B cell (primary cell): ENCODE data around the gene POFUT2. TPM values are rescaled to one million over a fixed set of nuclear protein-coding genes. Genes with fewer than 3 reads are reported as not detected.

Experiments
- ATAC-seq: fragments of 200-7000 bp; cut with Tn5 transposase; one replicate; pipeline ENCODE4 v1.10.0; 2021; ENCODE audit warnings: low read depth, mild to moderate bottlenecking, moderate number of reproducible peaks, moderate library complexity
- CTCF ChIA-PET: fragments of 350-600 bp; sonication (Branson Sonifier 250); formaldehyde crosslinking; loops from one replicate; lab custom pipeline; 2021; ENCODE audit warnings: antibody characterized with exemption, inconsistent platforms; lab: Charles Lee
- POLR2A ChIA-PET: fragments of 350-600 bp; sonication (Branson Sonifier 250); formaldehyde crosslinking; loops from one replicate; lab custom pipeline; 2021; ENCODE audit warnings: antibody characterized with exemption; lab: Charles Lee
- DNase-seq: peaks from one replicate; pipeline ENCODE4 v3.0.0; 2013
- H2AFZ ChIP-seq: 2 replicates; pipeline ENCODE4 v1.6.1; 2012; ENCODE audit warnings: mild to moderate bottlenecking, low read depth, low read length; ENCODE audit not compliant: insufficient read depth, poor library complexity, severe bottlenecking
- H3K27ac ChIP-seq, 2 donors: 1 replicate in 1 of 2; 2 replicates in 1 of 2; pipeline ENCODE4 v1.5.1; 2012 to 2013; ENCODE audit warnings: low read length in 2 of 2, mild to moderate bottlenecking in 2 of 2, moderate library complexity in 1 of 2
- H3K27me3 ChIP-seq, 4 experiments: fragments of 200-600 bp in 1 of 4; sonication (generic) in 1 of 4; replicated peaks in 1 of 4; 1 replicate in 2 of 4; 2 replicates in 2 of 4; pipeline versions ENCODE4 v1.6.1 to v1.7.0; 2013 to 2016; ENCODE audit warnings: low read length in 3 of 4, mild to moderate bottlenecking in 2 of 4, mixed read lengths in 1 of 4, moderate library complexity in 1 of 4; ENCODE audit not compliant: insufficient read depth in 4 of 4, control insufficient read depth in 3 of 4; ENCODE audit errors: control extremely low read depth in 1 of 4
- H3K36me3 ChIP-seq, 2 experiments: replicated peaks in 1 of 2; 1 replicate in 1 of 2; 2 replicates in 1 of 2; pipeline versions ENCODE4 v1.6.1 to v1.7.1; 2013; ENCODE audit warnings: low read length in 1 of 2; ENCODE audit not compliant: insufficient read depth in 2 of 2, control insufficient read depth in 1 of 2; ENCODE audit errors: control extremely low read depth in 1 of 2, extremely low read depth in 1 of 2
- H3K4me1 ChIP-seq, 2 donors: fragments of 200-600 bp in 1 of 2; sonication (generic) in 1 of 2; 1 replicate in 1 of 2; 2 replicates in 1 of 2; pipeline versions ENCODE4 v1.5.1 to v1.6.1; 2013 to 2017; ENCODE audit warnings: low read length in 2 of 2; ENCODE audit not compliant: control insufficient read depth in 2 of 2, insufficient read depth in 2 of 2
- H3K4me2 ChIP-seq: replicated peaks from 2 replicates; pipeline ENCODE3; 2012; ENCODE audit warnings: mild to moderate bottlenecking, low read depth, low read length; ENCODE audit not compliant: poor library complexity, severe bottlenecking
- H3K4me3 ChIP-seq, 5 experiments: fragments of 200-600 bp in 1 of 5; sonication (generic) in 1 of 5; 1 replicate in 3 of 5; 2 replicates in 2 of 5; pipeline versions ENCODE4 v1.5.1 to v1.7.0; 2011 to 2016; ENCODE audit warnings: low read length in 4 of 5, mild to moderate bottlenecking in 4 of 5, low read depth in 2 of 5, control low read depth in 1 of 5, moderate library complexity in 1 of 5; ENCODE audit not compliant: insufficient read depth in 1 of 5; ENCODE audit errors: control extremely low read depth in 1 of 5, extremely low read depth in 1 of 5
- H3K79me2 ChIP-seq: fragments of 200-600 bp; sonication (generic); one replicate; pipeline ENCODE4 v1.6.0; 2016; ENCODE audit warnings: low read length; ENCODE audit not compliant: control insufficient read depth, insufficient read depth
- H3K9ac ChIP-seq: fragments of 200-600 bp; sonication (generic); 2 replicates; pipeline ENCODE4 v1.6.1; 2017; ENCODE audit warnings: mild to moderate bottlenecking, low read length, moderate library complexity
- H3K9me3 ChIP-seq, 3 donors: one replicate each; pipeline versions ENCODE4 v1.6.1 to v1.7.1; 2013; ENCODE audit warnings: low read length in 2 of 3; ENCODE audit not compliant: control insufficient read depth in 2 of 3, insufficient read depth in 1 of 3; ENCODE audit errors: control extremely low read depth in 1 of 3
- H4K20me1 ChIP-seq: 2 replicates; pipeline ENCODE4 v1.6.0; 2012; ENCODE audit warnings: mild to moderate bottlenecking, low read length; ENCODE audit not compliant: insufficient read depth, control insufficient read depth, poor library complexity, severe bottlenecking
- H3K27ac Mint-ChIP-seq: one replicate; pipeline ENCODE4 v1.8.0; 2021; ENCODE audit warnings: mixed read lengths
- H3K27me3 Mint-ChIP-seq: one replicate; pipeline ENCODE4 v1.8.0; 2021; ENCODE audit warnings: mixed read lengths
- H3K4me1 Mint-ChIP-seq: one replicate; pipeline ENCODE4 v1.8.0; 2021; ENCODE audit warnings: mixed read lengths
- H3K4me3 Mint-ChIP-seq: one replicate; pipeline ENCODE4 v1.8.0; 2021; ENCODE audit warnings: mixed read lengths
- H3K9me3 Mint-ChIP-seq: one replicate; pipeline ENCODE4 v1.8.0; 2022; ENCODE audit warnings: mixed read lengths; ENCODE audit not compliant: insufficient read depth
- EZH2 ChIP-seq: IDR thresholded peaks from 2 replicates; pipeline ENCODE4 v1.6.1; 2012; ENCODE audit warnings: borderline replicate concordance, low read depth, mild to moderate bottlenecking, moderate library complexity, low read length; ENCODE audit not compliant: insufficient read depth, poor library complexity, severe bottlenecking
- WGBS: methylation state at CpG from one replicate; pipeline ENCODE4 v1.1.5; 2013; ENCODE audit warnings: missing lambda C conversion rate; ENCODE audit not compliant: insufficient coverage; 5-methylcytosine and 5-hydroxymethylcytosine counted together
- intact Hi-C: fragments of 100-400 bp; cut with micrococcal nuclease; formaldehyde crosslinking; loops from one replicate; pipeline ENCODE4 v1.10.0; 2022
- polyA plus RNA-seq: library from polyadenylated mRNA; depleted of rRNA; stranded (reverse); fragments of >200 nt; gene quantifications from 2 replicates; pipeline ENCODE4 v1.2.3, GENCODE V29; 2012
- total RNA-seq, 2 donors: library from RNA; stranded (reverse); fragments of 120-200 nt in 1 of 2; gene quantifications; 1 replicate in 1 of 2; 2 replicates in 1 of 2; pipeline versions ENCODE4 v1.2.3 to v1.2.4, GENCODE V29; 2013 to 2022
- TF ChIP-seq, protein P1 (sequence below): fragments of 200-600 bp; IDR thresholded peaks from one replicate; pipeline ENCODE4 v1.8.0; 2022; ENCODE audit warnings: antibody characterized with exemption, mild to moderate bottlenecking

The POFUT2 gene
- total and polyA plus RNA-seq, 2 donors (not counting 1 experiment from before 2014, with no cell fraction given), result 38.3 to 41.8 TPM

DNA sequence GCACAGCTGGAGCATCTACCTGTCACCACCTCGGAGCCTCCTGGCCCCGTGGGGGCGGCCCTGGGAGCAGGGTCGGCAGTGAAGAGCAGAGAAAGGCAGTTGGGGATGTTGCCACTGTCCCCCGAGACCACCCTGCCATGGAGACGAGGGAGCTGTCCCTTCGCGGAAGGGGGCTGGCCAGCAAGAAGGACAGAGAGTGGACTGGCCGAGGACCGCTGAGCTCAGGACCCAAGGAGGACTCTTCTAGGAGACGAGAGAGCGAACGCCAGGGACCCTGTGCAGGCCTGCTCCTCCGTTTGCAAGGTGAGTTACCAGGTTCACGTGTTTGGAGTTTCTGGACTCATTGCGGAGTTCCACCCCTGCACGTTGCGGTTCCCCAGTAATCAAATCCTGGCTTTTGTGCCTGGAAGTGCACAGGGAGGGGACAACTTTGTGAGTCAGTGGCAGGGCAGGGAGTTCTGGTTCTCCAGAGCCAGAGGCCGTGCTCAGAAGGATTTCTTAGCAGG lies 5.6 kb upstream of the POFUT2 start:
- no peak overlapping the region for H3K27ac Mint-ChIP-seq
- H3K4me1 ChIP-seq, result peaks cover 17 to 20% of the 10 kb centered on the region in 2 donors
- no peak for TF ChIP-seq EZH2
- TF ChIP-seq, protein P1, sequence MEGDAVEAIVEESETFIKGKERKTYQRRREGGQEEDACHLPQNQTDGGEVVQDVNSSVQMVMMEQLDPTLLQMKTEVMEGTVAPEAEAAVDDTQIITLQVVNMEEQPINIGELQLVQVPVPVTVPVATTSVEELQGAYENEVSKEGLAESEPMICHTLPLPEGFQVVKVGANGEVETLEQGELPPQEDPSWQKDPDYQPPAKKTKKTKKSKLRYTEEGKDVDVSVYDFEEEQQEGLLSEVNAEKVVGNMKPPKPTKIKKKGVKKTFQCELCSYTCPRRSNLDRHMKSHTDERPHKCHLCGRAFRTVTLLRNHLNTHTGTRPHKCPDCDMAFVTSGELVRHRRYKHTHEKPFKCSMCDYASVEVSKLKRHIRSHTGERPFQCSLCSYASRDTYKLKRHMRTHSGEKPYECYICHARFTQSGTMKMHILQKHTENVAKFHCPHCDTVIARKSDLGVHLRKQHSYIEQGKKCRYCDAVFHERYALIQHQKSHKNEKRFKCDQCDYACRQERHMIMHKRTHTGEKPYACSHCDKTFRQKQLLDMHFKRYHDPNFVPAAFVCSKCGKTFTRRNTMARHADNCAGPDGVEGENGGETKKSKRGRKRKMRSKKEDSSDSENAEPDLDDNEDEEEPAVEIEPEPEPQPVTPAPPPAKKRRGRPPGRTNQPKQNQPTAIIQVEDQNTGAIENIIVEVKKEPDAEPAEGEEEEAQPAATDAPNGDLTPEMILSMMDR, result no peak
- H3K4me3 ChIP-seq, result no peak overlapping the region
- H3K9me3 Mint-ChIP-seq, result no peaks in the 10 kb centered on the region
- no peaks in the 10 kb centered on the region for H3K79me2 ChIP-seq
- H3K4me1 Mint-ChIP-seq, result peaks cover 11% of the 10 kb centered on the region
- 86% methylated on average over 19 of the region's 19 CpGs for WGBS
- H3K4me3 Mint-ChIP-seq, result no peak overlapping the region
- H3K9ac ChIP-seq, result peak overlapping the region; percentile 26
- POLR2A ChIA-PET, result no interaction called here
- H3K27me3 Mint-ChIP-seq, result peaks cover 7% of the 10 kb centered on the region
- no peak overlapping the region for H3K27ac ChIP-seq
- no peak overlapping the region for H2AFZ ChIP-seq
- peak overlapping the region; percentile 68 for H3K4me2 ChIP-seq
- ATAC-seq (no peak), DNase-seq (peak; percentile 11)
- no peaks in the 10 kb centered on the region for H3K9me3 ChIP-seq
- intact Hi-C loops, result no loop called here
- H4K20me1 ChIP-seq, result no peaks in the 10 kb centered on the region
- no peaks in the 10 kb centered on the region for H3K36me3 ChIP-seq
- peaks cover 0 to 8% (median 1%) of the 10 kb centered on the region in 4 experiments for H3K27me3 ChIP-seq
- CTCF ChIA-PET, result interaction anchor here (1.0 to 1.9 kb wide), 10 partner anchors 8 to 526 kb away, joined by 3 to 14 read pairs (median 6); no protein-coding TSS in a partner anchor

DNA sequence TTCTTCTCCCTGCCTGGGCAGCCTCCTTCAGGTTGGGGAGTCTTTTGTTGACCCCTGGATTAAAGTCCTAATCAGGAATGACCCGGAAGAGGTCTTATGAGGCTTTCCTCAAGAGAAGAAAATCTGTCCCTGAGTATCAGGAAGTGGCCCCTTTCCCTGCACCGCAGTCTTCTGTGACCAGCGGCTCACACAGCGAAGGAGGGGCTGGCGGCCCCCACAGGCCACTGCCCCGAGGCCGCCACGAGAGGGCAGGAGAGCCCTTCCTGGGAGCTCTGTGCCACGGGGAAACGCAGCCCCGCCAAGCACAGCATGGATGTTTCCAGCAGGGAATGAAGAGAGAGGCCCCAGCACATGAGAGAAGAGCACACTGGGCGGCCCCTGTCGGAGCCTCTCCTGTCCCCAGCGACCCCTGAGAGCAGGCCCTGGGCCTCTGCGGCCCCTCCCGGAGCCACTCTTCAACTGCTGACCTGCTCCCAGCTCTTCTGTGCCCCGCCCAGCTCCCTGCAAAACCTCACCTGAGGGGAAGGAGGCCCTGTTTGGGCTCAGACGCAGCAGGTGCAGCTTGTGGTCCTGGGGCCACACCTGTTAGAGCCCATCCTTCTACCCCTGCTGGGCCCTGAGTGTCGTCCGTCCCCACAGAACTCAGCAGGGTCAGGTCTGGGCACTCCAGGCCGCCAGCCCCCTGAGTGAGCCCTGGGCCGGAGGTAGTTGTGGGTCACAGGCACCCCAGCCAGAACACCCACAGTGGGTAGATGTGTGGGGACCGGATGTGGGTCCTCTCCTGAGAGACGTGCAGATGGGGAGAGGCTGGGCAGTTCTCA lies 4.9 kb upstream of the POFUT2 start:
- Histone ChIP-seq H3K4me1 (peaks cover 17 to 21% of the 10 kb centered on the region in 2 donors), H3K36me3 (no peaks in the 10 kb centered on the region), H3K27me3 (peaks cover 0 to 8% (median 1%) of the 10 kb centered on the region in 4 experiments), H3K9me3 (no peaks in the 10 kb centered on the region), H4K20me1 (no peaks in the 10 kb centered on the region), H3K9ac (peak overlapping the region; percentile 26), H3K4me3 (peak overlapping the region in 1 of 5 experiments; percentile 23), H2AFZ (peak overlapping the region; percentile 44), H3K79me2 (no peaks in the 10 kb centered on the region), H3K27ac (no peak overlapping the region), H3K4me2 (peak overlapping the region; percentile 68)
- TF ChIP-seq, protein P1, result peak; percentile 92
- TF ChIP-seq EZH2, result no peak
- peak; percentile 80 for DNase-seq
- CTCF ChIA-PET, result interaction anchor here (0.8 to 1.9 kb wide), 17 partner anchors 9 to 528 kb away, joined by 3 to 14 read pairs (median 4); partner anchors contain the start of gene PTTG1IP
- WGBS, result 21% methylated on average over 23 of the region's 24 CpGs
- intact Hi-C loops, result no loop called here
- Mint-ChIP-seq H3K27ac (no peak overlapping the region), H3K4me1 (peaks cover 14% of the 10 kb centered on the region), H3K9me3 (no peaks in the 10 kb centered on the region), H3K4me3 (peak overlapping the region; percentile 60), H3K27me3 (peaks cover 7% of the 10 kb centered on the region)
- POLR2A ChIA-PET, result no interaction called here
- ATAC-seq, result peak; percentile 45
